HUDEP-2 (cell line): ENCODE data around the gene SYT1.

ENCODE experiments used
- DNase-seq, 76 experiments: peaks; one replicate each; lab custom pipeline; 2025; ENCODE audit not compliant: unreplicated experiment in 76 of 76; lab: John Stamatoyannopoulos, UW

The SYT1 gene

DNA sequence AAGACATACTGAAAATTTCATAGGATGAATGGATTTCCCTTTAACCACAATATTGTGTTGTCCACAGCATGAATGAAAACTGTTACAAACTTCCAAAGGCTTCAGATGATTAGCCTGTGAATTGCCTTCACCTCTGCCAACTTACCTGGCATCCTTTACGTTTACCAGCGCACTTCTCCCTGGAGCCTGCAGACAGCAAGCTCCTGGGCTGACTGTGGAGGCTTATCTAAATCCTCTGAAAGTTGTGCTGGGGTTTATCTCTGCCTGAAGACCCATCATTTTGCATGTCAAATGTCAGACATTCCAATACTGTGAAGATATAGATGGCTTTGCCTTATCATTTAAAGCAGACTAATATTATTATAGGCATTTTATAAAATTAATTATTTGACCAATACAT, 403.0 kb downstream of the SYT1 start:
- no peak for DNase-seq

DNA sequence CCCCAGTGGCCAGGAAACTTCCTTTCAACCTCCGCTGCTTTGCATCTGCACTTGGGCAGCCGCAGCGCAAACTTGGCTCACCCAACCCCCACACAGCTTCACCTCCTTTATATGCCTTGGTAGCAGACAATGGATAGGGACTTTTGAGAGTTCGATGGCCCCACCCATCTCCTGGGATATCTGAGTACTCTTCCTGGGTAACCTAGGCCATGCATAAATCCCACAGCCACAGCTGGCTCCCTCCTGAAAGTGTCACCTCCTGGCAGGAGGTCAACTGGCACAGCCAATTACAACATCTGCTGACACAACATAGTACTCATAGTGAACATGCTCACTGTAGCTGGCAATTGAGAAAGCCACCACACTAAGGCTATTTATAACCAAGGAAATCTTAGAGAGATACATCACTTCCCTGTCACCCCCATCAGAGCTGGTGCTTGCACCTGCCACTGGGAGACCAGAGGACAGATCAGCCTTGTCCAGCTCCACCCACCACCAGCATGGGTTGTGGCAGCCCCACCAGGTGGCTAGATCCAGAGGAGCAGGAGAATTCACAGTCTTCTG, 410.0 kb downstream of the SYT1 start:
- no peak for DNase-seq

DNA sequence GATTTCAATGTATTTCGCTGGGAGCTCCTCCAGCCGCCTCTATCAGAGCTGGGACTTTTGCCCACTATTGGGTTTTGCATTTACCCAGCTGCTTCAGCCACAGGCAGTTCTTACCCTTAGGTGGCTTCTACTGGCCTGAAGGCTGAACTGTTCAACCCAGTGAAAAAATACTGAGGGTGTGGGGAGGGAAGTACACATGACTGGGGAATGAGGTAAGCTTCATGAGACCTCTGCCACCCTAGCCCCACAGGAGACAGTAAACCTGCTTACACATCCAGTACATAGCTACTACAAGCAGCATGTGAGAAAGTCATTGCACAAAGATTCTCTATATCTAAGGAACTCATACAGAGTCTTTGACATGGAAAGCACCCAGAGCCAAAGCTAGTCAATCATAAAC, 411.1 kb downstream of the SYT1 start:
- DNase-seq = no peak

DNA sequence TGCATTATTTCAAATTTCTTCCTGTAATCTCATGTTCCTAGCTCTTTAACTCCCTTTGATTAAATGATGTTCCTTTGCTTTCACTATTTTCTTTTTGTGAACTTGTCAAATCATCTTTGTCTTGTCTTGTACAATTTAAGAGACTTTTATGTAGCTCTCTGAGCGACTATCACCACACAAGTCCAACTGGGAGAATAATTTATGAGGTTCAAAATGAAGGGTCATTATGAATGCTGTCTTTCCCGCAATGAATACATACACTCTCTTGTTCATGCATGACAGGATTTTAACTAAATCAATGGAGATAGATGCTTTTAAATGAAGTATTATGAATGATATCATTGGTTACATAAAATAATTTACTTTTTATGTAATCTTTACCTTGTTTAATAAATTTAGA, 418.8 kb downstream of the SYT1 start:
- no peak for DNase-seq

DNA sequence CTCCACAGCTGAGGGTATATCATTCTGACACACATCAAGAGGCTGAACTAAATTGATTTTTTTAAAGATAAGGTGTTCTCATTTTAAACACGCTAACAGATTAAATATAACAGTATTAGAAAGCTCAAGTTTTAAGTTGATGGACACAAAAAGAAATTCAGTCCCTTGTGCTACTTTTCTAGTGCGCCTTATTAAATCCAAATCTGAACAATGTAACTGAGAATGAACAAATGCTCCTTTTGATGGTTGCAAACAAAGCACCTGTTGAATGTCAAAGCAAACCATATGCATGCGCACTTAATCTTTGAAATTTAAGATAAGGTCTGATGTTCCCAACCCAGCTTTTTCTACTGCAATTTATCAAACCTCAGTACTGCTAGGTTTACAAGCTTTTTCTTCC, 424.3 kb downstream of the SYT1 start:
- no peak for DNase-seq

DNA sequence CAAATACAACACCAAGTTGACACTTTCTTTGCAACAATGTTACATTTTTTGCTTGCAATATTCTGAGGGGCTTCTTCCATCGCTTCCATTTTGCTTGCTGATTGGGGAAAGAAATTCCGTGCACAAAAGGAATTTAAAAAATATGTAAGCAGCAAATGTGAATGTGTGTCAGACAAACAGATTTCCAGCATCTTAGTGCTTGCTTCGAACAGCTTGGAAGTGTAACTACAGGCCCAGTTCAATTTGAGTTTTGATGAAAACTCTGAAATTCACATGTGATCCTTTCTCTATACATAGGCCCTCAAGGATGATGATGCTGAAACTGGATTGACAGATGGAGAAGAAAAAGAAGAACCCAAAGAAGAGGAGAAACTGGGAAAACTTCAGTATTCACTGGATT, 427.1 kb downstream of the SYT1 start:
- DNase-seq = no peak

DNA sequence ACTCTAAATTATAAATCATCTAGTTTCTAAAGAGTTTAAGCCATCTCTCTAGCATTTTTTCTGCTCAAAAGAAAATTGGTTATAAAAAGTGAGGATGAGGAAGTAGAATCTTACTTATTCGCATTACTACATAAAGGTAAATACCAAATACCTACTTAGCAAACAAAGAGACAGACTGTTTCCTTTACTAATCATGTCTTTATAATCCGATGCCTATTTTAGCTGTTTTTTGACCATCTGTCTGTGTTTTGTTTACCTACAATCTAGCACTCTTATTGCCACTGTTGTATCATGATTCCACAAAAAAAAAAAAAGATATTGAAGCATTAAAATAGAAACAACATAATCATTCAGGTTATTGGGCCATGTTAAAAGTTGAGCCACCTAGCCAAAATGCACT, 430.0 kb downstream of the SYT1 start:
- DNase-seq = no peak

DNA sequence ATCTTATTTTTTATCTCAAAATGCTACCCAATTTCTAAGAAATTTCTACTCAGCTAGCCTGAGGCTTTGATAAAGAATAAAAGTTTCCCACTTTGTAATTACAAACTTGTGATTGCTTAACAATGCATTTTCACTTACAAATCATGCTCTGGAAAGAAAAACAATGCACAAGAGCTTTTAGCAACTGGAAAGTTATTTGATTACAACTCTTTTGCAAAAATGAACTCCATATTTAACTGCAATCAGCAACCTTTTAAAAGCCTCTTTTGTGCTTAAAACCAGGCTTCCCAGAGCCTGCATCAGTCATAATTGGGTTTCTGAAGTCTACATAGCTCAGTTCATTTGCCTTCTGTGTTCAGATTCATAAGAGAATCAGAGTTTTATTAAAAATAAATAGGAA, 431.0 kb downstream of the SYT1 start:
- no peak for DNase-seq

DNA sequence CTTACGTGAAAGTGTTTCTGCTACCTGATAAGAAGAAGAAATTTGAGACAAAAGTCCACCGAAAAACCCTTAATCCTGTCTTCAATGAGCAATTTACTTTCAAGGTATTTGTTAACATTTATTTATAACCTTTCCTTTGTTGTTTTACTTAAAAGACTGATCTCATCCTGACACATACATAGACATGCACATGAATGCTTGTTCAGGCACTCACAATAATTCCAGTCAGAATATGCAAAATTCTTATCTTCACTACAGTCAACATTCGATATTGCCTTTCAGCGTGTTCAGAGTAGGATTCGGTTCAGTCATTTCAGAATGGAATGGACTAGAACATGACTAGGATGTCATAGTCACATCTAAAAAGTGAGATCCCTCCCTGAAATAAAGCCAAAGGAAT, 431.6 kb downstream of the SYT1 start:
- DNase-seq = no peak

DNA sequence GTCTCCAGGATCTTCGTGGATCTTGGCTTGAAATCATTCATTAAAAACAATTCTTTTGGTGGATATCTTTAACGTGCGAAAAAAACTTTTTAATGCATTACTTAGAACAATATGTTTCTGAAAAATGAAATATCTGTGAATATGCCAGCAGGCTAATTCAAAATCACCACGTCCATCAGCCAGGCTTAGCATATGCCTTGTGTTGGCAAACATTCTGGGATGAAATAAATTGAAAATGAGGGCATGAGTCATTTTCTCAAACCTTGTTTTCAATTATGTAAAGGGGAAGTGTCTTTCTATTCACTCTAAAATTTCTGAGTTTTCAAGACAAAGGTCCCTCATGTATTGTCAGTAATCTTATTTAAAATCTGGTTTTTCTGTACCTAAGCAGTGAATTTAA, 432.3 kb downstream of the SYT1 start:
- DNase-seq = no peak

DNA sequence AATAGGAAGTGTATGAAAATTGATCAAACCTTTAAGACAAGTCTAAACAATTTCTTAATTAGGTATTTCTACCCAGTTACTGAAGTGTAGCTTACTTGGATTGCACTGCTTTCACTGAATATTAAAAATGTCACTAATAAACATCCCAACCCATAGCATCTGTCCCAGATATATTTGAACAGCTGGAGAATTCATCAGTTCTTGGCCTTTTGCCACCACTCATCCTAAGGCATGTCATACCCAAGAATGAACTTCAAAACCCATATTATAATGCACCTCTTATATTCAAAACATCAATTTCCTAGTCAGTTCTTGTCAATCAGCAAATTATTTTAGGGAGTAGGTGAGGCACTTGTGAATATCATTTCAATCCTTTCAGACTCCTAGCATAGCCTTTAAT, 433.9 kb downstream of the SYT1 start:
- DNase-seq = no peak

DNA sequence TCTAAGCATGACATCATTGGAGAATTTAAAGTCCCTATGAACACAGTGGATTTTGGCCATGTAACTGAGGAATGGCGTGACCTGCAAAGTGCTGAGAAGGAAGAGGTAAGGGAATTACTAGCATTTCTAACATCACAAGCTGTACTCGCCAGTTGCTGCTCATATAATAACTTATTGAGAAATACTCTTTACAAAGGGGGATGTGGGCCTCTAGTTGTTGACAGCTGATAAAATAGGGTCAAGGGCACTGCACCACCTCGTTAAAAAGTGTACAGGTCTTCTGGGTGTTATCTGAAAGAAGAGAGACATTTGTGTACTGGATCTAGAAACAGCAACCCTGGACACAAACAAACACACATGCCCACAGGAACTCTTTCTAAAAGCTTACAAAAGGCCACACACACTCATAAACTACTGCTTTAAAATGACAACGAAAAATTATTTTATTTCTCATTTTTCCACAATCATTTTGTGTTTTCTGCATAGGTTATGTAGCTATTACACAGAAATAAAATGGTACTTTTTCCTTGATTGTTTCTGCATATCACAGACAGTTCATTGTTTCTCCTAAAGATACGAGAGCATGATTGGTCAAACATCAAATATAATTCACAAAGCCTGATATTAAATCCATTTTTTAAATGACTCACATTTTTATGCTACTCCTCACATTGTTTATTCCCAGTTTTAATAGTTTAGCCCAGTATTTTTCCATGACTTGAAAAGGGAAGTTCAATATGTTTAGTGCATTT, 435.0 kb downstream of the SYT1 start:
- DNase-seq = no peak

DNA sequence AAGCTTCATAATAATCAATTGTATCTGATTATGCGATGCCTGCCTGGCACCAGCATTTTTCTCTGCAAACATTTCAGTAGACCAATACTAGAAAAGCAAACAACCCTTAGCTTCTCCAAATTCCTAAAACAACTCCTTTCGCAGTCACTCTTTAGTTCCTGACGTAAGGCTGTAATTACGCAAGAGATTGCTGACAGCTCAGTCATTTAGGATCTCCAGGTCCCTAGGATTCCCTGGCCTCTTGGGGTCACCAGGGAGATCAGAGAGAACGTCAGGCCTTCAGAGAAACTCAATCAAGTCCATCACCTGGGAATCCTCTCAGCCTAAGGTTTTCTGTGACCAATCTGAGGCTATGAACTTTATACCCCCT, 435.6 kb downstream of the SYT1 start:
- no peak for DNase-seq

DNA sequence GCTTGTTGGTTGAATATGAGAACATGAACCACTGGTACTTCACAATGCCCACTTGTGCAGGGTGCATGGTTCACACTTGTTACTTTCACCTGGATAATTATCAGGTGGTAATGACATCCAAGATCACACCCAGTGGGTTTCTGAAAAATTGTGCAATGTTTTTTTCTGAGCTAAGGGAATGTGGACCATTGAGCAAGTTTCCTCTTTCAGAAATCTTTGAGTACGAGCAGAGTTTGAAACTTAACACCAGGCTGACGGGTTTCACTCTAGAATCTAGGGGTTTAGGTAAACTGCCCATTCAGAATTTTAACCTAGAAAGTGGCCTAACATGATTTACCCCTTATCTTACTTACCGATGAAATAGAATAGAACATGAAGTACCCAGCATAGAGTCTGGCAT, 436.6 kb downstream of the SYT1 start:
- DNase-seq = no peak

DNA sequence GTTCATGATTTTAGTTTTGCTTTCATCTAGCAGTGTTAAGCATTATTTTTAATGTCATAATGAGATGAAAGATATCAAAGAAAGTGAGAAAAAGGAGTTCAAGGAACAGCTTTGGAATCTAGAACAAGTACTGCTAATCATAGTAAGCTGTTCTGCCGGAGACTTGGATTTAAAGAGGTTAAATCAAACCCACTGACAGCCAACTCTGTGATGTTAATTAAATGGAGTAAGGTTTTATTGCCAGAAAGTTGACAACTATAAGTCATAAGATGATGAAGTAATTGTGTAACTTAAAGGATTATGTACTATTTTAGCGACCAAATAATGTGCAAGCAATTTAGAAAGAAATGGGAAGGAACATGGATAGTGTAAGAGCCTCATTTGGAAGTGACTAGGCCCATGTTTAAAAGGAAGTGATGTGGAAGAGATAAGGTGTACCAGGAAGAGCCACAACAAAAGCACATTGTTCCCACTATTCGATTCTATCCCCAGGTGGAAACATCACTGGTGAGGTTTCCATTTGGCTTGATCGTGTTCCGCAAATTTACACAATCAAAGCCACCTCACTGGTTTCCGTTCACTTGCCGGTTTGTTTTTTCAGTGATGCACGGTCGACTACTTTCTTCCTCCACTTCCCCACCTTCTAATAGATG, 437.7 kb downstream of the SYT1 start:
- no peak for DNase-seq

DNA sequence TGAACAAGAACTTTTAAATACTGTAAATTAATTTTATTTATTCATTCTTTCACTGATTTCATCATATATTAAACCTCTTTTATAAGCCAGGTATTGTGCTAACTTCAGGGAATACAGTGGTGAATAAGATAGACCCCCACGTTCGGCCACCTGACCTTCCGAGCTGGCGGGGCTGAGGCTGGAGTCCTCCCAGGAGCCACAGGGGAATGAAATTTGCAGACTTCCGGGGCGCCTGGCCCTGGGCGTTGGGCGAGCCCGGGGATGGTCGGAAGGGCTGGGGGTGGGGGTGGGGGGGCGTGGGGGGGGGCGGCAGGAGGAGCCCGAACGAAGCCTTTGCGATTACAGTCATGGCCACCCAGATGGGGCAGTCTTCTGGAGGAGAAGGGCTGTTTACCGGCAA, 442.8 kb downstream of the SYT1 start:
- no peak for DNase-seq

DNA sequence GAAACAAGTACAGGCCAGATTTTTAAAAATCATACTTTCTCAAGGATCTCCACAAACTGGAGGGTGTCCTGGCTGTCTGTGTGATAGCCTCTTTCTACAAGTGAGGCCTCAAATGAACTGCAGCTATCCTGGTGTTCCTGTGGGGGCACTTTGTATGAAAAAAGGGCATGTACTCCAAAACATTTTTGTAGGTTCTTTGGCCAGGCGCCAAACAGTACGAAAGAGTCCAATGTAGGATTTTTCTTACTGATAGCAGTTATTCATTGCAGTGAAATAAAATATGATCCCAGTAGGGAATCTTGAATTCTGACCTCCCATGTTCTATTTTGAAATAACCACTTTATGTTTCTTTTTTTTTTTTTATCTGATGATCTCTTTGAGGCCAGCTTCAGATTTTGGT, 444.5 kb downstream of the SYT1 start:
- no peak for DNase-seq

DNA sequence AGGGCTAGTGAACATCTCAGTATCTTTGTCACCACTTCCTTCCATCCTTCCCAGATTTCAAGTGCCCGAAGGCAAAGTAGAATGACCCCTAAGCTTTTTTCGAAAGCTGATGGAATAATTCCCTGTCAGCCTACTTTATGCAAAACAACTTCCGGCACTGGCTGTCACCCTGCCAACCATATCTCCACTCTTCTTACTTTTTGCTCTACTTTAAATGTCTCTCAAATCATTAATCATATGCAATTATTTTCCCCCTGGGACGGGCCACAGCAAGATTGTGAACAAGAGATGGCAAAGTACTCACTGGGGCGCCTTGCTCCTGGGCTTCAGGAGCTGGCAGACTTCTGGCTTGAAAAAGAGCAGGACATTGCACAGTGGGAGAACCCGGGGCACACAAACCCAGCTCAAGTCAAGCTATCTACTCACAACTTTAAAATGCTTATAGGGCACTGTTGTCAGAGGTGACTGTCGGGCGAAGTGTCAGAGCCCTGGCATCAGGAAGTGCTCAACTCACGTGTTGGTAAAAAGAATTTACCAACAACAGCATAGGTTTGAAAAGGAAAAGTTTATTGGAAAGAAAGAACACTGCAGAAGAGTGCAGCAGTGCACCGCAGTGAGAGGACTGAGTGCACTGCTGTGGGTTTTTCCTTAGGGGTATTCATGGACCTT, 452.7 kb downstream of the SYT1 start:
- no peak for DNase-seq

DNA sequence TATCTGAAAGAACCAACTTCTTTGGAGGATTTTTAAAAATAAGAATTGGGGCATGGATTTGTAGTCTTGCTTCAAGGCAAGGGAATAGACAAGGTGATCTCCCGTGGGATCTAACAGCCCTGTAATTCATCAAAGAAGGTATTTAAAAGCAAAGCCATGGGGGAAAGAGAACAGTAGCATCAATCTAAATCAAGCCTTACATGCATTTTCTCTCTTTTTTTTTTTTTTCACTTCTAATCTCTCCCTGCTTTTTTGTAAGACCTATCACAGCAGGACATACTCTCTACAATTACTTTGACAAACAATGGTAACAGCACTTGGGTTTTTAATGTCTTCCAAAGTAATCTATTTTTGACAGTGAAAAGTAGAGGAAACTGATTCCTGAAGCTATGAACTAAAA, 458.3 kb downstream of the SYT1 start:
- no peak for DNase-seq

DNA sequence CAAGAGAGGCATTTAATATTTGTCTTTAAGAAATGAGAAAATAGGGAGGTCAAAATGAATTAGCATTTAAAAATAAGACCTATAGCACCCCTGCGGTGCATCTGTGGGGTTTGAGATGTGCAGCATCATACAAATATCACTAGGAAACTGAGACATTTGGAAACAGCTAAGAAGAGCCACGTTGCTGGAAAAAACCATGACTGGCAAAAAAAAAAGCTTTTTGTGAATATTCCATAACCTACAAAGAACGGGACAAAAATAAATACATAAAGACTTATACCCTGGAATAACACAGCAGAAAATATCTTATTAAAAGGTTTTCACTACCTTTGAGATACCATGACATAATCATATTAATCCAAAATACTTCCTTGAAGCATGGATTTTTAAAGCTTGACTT, 460.0 kb downstream of the SYT1 start:
- DNase-seq = no peak

DNA sequence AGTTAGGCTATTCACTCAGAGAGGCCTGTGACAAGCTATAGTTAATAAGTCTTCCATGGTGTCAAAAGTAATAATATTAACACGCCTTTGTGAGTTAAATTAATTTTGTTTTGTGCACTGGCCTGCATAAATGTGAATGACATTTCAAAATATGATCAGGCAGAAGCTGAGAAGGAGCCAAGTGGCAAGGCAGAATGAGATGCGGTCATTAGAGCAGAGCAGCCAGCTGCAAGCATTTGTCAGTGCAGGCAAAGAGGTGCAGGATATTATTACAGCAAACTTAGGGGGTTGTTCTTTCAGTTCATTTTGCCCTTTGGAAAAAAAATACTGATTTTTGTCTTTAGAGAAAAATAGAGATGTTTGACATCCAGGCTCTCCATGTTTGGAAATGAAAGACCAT, 461.6 kb downstream of the SYT1 start:
- DNase-seq = no peak

DNA sequence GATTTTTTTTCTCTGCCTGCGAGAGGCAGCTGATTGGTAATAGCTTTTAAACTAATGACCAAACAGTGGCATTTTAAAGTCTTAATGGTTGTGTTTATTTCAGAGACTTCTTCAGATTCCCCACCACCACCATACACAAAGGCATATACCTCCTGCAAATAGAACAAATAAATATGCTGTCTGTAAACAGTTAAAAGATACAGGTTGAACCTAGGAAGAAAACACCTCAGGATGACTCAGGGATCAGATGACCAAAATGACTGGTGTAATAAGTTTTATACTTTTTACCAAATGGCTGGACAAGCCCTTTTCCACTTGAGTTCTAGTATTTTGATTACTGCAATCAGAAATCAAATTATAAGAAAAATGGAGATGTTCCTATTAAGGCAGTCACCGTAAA, 462.1 kb downstream of the SYT1 start:
- no peak for DNase-seq
